Activated T-helper 1 cell treated with anti-CD3 and anti-CD28 coated beads, Interleukin-2, amount 50 U/mL, for 16 hours (primary cell): Measurements from ENCODE around the gene ZNF283.
"Not testable (repeated sequence)": the region's sequence is repeated elsewhere in the genome, so short reads cannot be mapped to it uniquely, and the experiment has no call there.

Experiments used
- DNase-seq, 2 donors: peaks; one replicate each; pipeline ENCODE4 v3.0.0-alpha.2; 2020; ENCODE audit warnings: low read depth in 1 of 2, low spot score in 1 of 2

The ZNF283 gene

GRCh38 chr19:43847884-43848283 lies 20.8 kb downstream of the ZNF283 start:
- no peak for DNase-seq

- no peak for DNase-seq
Observed at GRCh38 chr19:43848821-43849220, 21.7 kb downstream of the ZNF283 start.

GRCh38 chr19:43858174-43858573 lies 31.1 kb downstream of the ZNF283 start:
- no peak for DNase-seq

GRCh38 chr19:43866923-43867322 lies 39.8 kb downstream of the ZNF283 start:
- not testable (repeated sequence) for DNase-seq

GRCh38 chr19:43872547-43873336 lies 45.6 kb downstream of the ZNF283 start:
- no peak for DNase-seq

GRCh38 chr19:43880483-43880882 lies 53.4 kb downstream of the ZNF283 start:
- DNase-seq, result no peak

GRCh38 chr19:43883864-43884263 lies 56.7 kb downstream of the ZNF283 start, which contains the start of gene ZNF404:
Gene ZNF404 (minus strand): TSS chr19:43883964.
- DNase-seq, result no peak

- no peak for DNase-seq
Observed at GRCh38 chr19:43895727-43896308, 68.7 kb downstream of the ZNF283 start.
